Colonic mucosa (tissue), 4 donors: ENCODE data around the gene YRDC. TPM values are rescaled to one million over a fixed set of nuclear protein-coding genes. Genes with fewer than 3 reads are reported as not detected.

Experiments used
- DNase-seq: peaks from one replicate; pipeline ENCODE4 v3.0.0-alpha.2; 2020
- H3K27ac ChIP-seq: fragments of 200-600 bp; one replicate; pipeline ENCODE4 v1.8.0; 2021
- H3K27me3 ChIP-seq: fragments of 200-600 bp; one replicate; pipeline ENCODE4 v1.8.0; 2021
- H3K36me3 ChIP-seq: fragments of 200-600 bp; one replicate; pipeline ENCODE4 v1.8.0; 2021
- H3K4me1 ChIP-seq: fragments of 200-600 bp; one replicate; pipeline ENCODE4 v1.8.0; 2021; ENCODE audit warnings: mild to moderate bottlenecking
- H3K4me3 ChIP-seq: fragments of 200-600 bp; one replicate; pipeline ENCODE4 v1.8.0; 2021
- H3K9ac ChIP-seq, 2 donors: one replicate each; pipeline ENCODE4 v1.7.0; 2013; ENCODE audit warnings: control low read depth in 2 of 2, low read depth in 2 of 2, low read length in 2 of 2
- H3K9me3 ChIP-seq: fragments of 200-600 bp; one replicate; pipeline ENCODE4 v1.8.0; 2021
- intact Hi-C: fragments of 100-400 bp; cut with DNase I; formaldehyde crosslinking; loops from one replicate; pipeline ENCODE4 v1.14.1; 2022
- total RNA-seq, 2 donors: library from RNA; stranded (reverse); fragmentation: NEBNext Ultra II Directional in 1 of 2; extraction: Animal tissue kit (Norgen Biotek cat#: 25700) in 1 of 2; gene quantifications; one replicate each; pipeline ENCODE4 v1.2.1, GENCODE V29; 2021
- TF ChIP-seq, protein P1 (sequence below): fragments of 200-600 bp; IDR thresholded peaks from one replicate; pipeline ENCODE4 v1.8.0; 2022; ENCODE audit warnings: antibody characterized with exemption, mild to moderate bottlenecking
- donor health status: healthy.
- donor health status: DM: no; HTN: no; CAD: no.
- donor health status: DM: no; HTN: no; CAD: no.

The YRDC gene
- total RNA-seq, 2 donors from 2014 or later = 14.4 to 16.3 TPM

DNA sequence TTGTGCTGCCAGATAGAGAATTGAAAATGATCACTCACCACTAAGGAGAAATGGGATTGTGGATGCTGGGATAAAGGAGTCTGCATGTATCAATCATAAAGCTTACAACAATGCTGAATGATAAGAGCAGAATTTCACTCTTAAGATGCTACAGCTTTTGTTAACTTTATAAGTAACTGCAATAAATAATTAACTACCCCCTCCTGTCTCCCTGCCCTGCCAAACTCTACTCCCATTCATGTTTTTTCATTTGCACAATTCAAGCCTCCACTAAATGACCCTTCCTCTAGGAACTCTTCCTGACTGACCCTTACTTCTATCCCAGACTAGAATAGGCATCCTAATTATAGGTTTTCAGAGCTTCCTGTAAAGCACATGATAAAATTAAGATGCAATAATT, 36.5 kb upstream of the YRDC start:
- no peaks in the 10 kb centered on the region for H3K27me3 ChIP-seq
- no peak overlapping the region for H3K4me3 ChIP-seq
- intact Hi-C loops = no loop called here
- TF ChIP-seq, protein P1, sequence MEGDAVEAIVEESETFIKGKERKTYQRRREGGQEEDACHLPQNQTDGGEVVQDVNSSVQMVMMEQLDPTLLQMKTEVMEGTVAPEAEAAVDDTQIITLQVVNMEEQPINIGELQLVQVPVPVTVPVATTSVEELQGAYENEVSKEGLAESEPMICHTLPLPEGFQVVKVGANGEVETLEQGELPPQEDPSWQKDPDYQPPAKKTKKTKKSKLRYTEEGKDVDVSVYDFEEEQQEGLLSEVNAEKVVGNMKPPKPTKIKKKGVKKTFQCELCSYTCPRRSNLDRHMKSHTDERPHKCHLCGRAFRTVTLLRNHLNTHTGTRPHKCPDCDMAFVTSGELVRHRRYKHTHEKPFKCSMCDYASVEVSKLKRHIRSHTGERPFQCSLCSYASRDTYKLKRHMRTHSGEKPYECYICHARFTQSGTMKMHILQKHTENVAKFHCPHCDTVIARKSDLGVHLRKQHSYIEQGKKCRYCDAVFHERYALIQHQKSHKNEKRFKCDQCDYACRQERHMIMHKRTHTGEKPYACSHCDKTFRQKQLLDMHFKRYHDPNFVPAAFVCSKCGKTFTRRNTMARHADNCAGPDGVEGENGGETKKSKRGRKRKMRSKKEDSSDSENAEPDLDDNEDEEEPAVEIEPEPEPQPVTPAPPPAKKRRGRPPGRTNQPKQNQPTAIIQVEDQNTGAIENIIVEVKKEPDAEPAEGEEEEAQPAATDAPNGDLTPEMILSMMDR = no peak
- no peak overlapping the region for H3K9ac ChIP-seq
- no peak for DNase-seq
- no peaks in the 10 kb centered on the region for H3K9me3 ChIP-seq
- H3K36me3 ChIP-seq = no peaks in the 10 kb centered on the region
- no peak overlapping the region for H3K27ac ChIP-seq
- H3K4me1 ChIP-seq = peaks cover 5% of the 10 kb centered on the region

GRCh38 chr1:37841652-37842051, 33.6 kb upstream of the YRDC start:
- TF ChIP-seq, protein P1 = no peak
- Histone ChIP-seq H3K27me3 (no peaks in the 10 kb centered on the region), H3K9ac (no peak overlapping the region), H3K36me3 (no peaks in the 10 kb centered on the region), H3K9me3 (no peaks in the 10 kb centered on the region), H3K4me1 (no peaks in the 10 kb centered on the region), H3K27ac (no peak overlapping the region), H3K4me3 (no peak overlapping the region)
- no peak for DNase-seq
- intact Hi-C loops = no loop called here

DNA sequence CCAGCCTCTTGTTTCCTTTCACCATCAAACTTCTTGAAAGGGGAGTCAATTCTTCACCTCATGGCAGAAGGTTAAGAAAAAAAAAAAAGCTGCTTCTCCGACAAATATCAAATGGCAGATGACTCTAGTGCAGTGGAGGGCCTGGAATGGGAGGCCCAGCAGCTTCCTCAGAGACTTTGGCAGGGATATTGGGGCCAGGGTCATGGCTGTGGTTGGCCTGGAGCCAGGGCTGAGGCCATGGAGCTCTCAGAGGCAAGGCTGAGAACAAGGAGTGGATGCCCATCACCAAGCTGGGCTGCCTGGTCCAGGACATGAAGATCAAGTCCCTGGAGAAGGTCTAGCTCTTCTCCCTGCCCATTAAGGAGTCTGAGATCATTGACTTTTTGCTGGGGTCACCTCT, 32.7 kb upstream of the YRDC start:
- no peak for DNase-seq
- Histone ChIP-seq H3K27ac (no peak overlapping the region), H3K4me1 (no peaks in the 10 kb centered on the region), H3K9ac (no peak overlapping the region), H3K4me3 (no peak overlapping the region), H3K36me3 (no peaks in the 10 kb centered on the region), H3K27me3 (no peaks in the 10 kb centered on the region), H3K9me3 (no peaks in the 10 kb centered on the region)
- intact Hi-C loops = no loop called here
- TF ChIP-seq, protein P1 = no peak

DNA sequence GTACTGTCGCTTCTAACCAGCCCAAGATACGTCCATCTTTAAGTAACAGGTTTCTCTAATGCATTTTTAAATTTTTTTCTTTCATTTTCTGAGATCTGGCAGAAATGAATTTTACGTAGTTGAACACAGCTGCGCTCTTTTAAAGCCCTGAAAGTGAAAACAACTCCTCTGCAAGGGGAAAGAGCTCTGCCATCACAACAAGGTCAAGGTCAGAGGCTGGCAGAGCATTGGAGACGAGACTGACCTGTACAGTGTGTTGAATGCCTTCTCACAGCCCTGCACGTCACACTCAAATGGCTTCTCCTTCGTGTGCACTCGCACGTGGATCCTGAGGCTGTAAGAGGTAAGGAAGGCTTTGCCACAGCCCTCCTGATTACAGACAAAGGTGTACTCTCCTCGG, 31.7 kb upstream of the YRDC start:
- no peak for DNase-seq
- H3K9ac ChIP-seq = no peak overlapping the region
- no peaks in the 10 kb centered on the region for H3K27me3 ChIP-seq
- TF ChIP-seq, protein P1 = no peak
- intact Hi-C loops = no loop called here
- H3K9me3 ChIP-seq = no peaks in the 10 kb centered on the region
- peaks cover 9% of the 10 kb centered on the region for H3K36me3 ChIP-seq
- H3K4me1 ChIP-seq = no peaks in the 10 kb centered on the region
- no peak overlapping the region for H3K4me3 ChIP-seq
- H3K27ac ChIP-seq = no peak overlapping the region

DNA sequence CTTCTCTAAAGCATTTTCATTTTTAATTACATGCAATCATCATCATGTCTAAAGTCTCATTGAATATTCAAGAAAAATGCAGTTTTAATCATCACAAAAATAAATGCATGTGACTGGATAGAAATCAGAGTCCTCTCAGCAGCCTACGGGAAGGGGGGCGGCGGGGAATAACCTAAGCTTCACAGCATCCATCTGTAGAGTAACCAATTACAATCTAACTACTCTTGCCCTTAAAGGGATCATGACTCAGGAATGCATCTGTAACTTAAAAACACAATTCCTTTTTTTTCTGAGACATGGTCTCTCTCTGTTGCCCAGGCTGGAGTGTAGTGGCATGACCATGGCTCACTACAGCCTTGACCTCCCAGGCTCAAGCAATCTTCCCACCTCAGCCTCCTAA, 28.8 kb upstream of the YRDC start:
- H3K9ac ChIP-seq = no peak overlapping the region
- no peak for DNase-seq
- H3K27me3 ChIP-seq = no peaks in the 10 kb centered on the region
- H3K4me3 ChIP-seq = no peak overlapping the region
- H3K9me3 ChIP-seq = no peaks in the 10 kb centered on the region
- H3K36me3 ChIP-seq = peaks cover 12% of the 10 kb centered on the region
- intact Hi-C loops = no loop called here
- TF ChIP-seq, protein P1 = no peak
- no peak overlapping the region for H3K27ac ChIP-seq
- no peaks in the 10 kb centered on the region for H3K4me1 ChIP-seq

GRCh38 chr1:37831809-37832208, 23.8 kb upstream of the YRDC start:
- H3K27ac ChIP-seq = no peak overlapping the region
- DNase-seq = no peak
- H3K27me3 ChIP-seq = no peaks in the 10 kb centered on the region
- intact Hi-C loops = no loop called here
- no peaks in the 10 kb centered on the region for H3K9me3 ChIP-seq
- H3K36me3 ChIP-seq = peaks cover 12% of the 10 kb centered on the region
- no peaks in the 10 kb centered on the region for H3K4me1 ChIP-seq
- no peak overlapping the region for H3K9ac ChIP-seq
- TF ChIP-seq, protein P1 = no peak
- H3K4me3 ChIP-seq = no peak overlapping the region
